Occipital lobe (tissue), 2 donors: ENCODE results near the gene SMOC2. TPM values are rescaled to one million over a fixed set of nuclear protein-coding genes. Genes with fewer than 3 reads are reported as not detected.

ENCODE experiments used
- DNase-seq: peaks from one replicate; lab custom pipeline; 2025; lab: John Stamatoyannopoulos, UW
- total RNA-seq: library from RNA; depleted of rRNA; stranded (reverse); fragments of >200 nt; gene quantifications from one replicate; pipeline ENCODE4 v1.2.3, GENCODE V29; 2014

SMOC2 gene
- total RNA-seq, 1 donor from 2014 or later = 1.2 TPM

DNA sequence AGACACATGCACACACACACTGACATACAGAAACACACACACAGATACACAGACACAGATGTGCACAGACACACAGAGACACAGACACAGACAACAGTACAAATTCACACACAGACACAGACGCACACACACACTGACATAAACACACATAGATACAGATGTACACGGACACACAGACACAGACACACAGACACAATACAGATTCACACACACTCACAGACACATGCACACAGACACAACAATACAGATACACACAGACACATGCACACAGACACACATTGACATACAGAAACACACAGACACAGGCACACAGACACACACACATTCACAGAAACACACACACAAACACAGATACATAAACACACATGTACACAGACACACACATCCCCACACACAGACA lies 183.6 kb downstream of the SMOC2 start:
- DNase-seq = no peak

DNA sequence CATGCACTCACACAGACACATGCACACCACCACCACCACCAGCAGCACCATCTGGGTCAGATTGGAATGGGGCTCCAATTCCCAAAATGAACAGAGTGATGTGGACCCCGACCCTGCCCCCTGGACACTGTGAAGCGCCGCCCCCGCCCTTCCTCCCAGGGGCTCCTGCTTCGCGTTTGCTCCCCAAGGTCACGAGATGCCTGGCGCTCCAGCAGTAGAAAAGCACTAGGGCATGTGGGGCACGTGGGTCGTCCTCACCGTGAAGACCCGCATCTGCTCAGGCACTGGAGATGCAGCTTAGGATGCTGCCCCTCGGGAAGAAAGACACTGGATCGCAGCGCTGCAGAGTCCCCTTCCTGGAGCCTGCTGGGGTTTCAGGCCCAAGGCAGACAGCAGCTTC lies 184.0 kb downstream of the SMOC2 start:
- no peak for DNase-seq

DNA sequence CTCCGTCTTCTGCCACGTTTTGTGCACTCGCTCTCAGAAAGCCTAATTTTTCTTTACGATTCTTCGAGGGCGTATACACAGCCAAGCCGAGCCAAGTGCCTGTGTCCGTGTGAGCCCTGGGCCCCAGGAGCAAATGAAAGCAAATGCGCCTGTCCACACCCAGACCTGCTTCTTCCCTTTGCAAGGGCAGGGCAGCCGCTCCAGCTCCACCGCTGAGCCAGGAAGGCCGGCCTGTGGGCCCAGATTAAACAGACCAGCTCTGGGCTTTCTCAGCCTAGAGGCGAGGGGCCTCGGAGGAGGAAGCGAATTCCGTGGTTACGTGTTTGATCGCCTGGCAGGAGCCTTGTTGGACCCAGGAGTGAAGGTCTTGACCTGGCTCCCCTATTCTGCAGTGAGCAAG lies 184.6 kb downstream of the SMOC2 start:
- DNase-seq = no peak

DNA sequence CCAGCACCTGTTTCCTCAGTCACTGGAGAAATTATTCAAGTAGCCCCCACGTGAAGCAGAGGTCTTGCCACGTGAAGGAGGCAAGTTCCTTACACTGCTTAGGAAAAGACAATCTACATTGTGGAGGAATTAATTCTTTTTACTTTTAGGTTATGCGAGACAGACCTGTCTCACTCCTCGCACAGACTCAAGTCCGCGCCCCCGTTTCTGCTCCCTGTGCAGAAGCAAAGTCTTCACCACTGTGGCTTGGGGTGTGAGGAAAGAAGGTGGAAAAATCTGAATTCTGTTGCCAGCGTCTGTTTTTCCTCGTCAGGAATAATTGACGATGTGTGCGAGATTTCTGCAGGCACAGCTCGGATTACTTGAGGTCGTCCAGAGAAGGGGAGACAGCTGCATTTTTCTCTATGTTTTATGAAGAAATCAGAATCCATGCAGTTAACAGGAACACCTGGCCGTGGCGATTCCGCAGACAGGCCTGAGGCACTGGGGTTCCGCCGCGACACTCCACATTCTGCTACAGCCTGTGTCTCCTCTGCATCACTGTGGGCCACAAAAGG lies 185.1 kb downstream of the SMOC2 start:
- DNase-seq = no peak

DNA sequence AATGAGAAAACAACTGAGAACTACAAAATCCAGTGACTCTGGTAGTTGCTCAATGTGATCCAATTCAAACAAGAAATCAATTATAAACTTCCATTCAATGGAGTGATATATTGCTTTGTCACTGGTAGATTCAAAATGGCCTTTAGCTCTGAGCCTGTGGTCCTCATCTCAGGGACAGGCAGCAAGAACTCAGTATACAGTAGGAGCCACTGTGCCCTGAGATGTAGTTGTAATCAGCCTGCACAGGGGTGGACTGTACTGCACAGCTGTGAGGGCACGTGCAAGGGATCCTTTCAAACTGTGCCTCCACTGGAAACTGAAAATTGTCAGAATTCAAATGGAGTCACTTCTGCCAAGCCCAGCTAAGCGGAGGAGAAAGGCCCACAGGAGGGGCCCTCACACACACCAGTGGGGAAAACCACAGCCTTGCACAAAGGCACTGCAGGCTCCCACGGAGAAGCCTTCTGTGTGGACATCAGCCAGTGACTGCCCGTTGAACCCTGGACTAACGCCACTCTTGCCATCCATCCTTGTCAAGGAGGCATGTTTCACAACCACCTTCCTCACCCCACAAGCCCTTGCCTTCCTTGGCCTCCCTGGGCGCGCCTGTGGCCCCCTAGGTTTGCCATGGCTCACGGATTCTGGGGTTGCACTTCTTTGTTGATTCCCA lies 186.7 kb downstream of the SMOC2 start:
- DNase-seq = no peak

DNA sequence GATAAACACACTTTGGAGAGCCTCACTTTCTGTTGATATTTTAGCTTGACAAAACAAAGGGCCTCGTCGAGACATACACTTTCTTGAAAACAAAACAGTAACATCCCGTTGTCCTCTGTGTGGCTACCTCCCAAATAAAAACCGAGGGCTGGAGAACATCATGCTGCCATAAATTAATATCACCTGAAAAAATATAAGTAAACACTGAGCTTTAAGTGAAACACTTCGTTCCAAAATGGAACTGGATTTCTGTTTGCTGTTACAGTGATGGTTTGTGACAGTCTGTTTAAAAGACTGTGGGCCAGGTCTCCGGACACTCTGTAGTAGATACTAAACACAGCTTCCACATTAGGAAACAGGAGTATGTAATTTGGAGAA lies 187.2 kb downstream of the SMOC2 start:
- DNase-seq = no peak

DNA sequence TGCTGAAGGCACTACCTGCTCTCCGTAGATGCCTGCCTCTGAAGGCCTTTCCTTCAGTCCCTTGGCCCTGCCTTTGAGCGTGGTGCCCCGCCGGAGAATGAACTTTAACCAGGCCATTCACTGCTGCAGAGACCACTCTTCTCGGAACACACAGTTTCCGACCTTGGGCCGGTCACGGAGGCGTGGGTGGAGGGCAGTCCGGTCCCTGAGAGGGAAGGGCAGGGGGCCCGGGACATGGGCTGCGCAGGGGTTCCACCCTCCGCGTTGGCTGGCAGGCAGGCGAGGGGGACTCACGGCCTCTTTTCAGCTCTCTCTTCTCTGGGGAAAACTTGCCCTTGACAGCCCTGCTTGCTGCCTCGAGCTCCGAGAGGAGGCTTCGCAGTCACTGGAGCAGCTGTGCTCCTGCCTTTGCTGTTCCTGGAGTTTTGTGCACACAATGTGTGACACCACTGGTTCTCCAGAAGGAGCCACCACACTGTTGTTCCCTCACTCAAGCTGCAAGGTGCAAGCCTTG lies 187.8 kb downstream of the SMOC2 start:
- DNase-seq = no peak

DNA sequence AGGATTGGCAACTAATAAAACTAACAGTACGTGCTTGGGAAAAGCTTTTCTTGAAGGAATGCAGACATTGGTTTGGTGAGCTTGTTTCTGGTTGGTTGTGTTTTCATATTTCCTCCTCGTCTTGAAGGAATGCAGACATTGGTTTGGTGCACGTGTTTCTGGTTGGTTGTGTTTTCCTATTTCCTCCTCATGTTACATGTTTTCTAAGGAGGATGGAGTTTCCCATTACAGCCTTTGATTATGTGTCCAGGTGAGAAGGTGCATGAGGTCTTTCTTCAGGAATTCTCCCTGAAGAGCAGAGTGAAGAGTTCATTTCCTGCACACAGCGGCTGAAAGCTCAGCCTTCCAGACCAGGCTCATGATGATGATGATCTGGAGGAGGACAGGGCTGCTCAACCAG lies 190.6 kb downstream of the SMOC2 start:
- no peak for DNase-seq

DNA sequence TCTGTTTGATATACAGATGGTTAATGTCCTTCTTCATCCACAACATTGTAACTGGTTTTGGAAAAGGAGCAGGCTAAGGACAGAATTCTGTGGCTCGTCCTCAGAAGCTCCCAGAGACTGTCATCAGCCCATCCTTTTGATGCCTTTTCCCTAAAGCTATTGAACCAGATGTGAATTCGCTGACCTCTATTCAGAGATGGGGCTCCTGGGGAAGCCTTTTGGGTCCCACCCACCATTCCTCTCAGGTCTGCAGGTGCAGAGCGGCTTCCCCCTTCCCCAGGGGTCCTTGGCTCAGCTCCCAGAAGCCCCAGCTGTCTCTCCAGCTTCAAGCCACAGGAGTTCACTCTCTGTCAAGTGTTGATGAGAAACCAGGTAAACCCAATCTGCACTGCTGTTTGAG lies 191.7 kb downstream of the SMOC2 start:
- DNase-seq = no peak

DNA sequence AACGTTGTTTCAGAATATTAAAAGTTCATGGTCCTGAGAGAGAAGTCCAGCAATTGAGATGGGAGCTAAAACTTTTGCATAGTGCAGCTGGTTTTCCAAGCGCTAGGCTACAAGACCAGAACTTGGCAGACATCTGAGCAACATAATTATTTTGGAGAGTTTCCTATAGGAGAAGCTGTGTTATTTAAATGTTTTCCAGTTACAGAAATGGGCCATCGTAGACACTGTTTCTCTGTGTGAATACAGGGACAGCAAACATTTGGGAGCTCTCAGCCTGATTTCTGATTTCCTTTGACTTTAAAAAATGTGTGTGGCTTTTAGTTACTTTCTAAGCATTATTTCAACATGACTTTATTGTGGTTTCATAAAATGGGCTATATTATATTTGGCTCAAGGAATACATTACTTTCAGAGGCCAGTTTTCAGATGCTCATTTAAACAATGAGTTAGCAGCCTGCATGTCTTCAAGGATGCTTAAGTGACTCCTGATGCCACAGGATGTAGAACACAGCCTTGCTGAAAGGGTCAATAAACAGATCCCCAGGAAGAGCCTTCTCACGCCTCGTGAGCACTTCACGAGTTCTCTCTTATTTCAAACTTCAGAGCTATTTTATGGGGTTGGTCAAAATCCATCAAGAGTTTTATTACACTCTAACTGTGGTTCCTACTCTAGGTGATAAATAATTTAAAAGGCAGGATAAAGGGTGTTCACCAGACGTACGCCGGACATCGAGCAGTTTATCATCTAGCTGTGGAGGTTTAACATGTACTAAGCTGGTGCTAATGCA lies 193.8 kb downstream of the SMOC2 start:
- DNase-seq = no peak

DNA sequence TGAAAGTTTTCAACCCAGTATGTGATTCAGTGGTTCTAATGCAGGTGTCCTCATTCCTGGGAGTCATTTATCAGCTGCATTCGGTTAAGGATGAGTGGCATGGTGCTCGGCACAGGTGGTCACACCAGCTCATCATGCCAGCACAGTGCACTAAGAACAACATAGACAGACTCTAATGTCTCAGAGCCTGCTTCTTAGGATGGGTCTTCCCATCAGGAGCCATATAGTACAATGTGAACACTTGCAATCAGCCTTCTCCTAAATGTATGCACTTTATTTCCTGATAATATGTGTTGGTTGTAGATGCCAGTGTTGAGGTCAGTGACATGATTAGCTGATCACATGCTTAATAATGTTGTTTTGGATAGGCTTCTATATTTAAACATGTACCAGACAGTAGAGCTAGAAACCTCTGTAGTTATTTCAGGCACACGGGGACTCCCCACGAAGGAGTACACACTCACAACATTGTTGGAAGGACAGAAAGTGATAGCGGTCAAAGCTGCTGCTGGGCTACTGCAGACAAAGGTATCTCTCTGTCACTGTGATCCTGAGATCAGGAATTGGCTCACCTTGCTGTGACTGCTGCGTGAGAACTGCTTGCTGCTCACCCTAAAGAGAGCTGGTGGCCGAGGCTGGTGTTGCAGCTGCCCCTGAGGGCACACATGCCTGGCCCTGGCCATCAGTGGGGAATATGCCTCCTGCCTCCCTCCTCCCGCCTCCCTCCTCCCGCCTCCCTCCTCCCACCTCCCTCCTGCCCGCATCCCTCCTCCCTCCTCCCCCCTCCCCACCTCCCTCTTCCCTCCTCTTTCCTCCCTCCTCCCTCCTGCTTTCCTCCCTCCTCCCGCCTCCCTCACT lies 195.4 kb downstream of the SMOC2 start:
- DNase-seq = no peak

DNA sequence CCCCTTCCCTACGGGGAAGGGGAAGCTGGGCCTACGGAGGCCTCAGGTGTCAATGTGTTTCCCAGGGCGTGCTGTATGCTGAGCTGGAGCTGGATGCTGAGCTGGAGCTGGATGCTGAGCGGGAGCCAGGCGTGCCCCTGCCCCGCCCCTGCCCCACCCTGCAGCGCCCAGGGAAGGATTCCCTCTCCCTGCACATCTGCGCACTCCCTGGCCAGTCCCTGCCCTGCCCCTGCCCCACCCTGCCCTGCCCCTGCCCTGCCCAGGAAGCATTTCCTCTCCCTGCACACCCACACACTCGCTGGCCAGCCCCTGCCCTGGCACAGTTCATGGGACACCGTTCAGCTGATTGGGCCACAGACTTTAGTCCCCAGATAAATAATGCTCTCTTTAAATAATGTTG lies 196.8 kb downstream of the SMOC2 start:
- DNase-seq = no peak

DNA sequence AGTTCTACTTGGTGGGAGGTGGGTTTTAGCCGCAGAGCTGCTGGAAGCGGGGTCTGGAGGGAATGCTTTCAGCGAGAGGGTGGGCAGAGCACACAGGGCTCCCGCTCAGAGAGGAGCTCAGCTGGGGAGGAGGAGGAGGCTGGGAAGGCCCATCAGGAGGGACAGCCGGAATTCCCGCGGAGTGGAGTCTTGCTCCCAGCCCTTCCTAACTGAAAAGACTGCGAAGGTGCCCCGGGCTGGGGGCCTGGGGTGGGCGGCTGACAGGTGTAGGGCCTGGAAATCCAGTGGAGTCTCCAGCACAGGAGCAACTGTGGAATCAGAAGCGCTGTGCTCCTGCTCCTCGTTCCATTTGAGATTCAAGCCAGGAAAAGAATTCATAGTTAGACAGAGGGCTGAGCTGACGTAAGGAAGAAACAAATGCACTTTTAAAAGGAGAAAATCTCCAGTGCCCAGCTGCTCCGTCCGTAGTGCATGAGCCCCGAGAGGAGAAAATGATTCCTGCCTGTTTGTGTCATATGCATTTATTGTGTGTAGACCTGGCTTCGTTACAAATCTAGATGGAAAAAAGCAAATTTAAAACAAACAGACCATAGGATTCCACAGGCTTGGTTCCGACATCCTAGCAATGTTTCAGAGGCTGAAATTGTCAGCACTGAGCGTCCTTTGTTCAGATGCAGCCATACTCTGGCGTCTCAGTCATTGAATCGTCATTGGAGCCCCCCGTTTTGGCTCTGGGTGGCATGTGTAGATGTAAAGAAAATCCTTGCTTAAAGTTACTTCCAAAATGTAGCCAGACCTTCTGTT lies 197.7 kb downstream of the SMOC2 start:
- no peak for DNase-seq

DNA sequence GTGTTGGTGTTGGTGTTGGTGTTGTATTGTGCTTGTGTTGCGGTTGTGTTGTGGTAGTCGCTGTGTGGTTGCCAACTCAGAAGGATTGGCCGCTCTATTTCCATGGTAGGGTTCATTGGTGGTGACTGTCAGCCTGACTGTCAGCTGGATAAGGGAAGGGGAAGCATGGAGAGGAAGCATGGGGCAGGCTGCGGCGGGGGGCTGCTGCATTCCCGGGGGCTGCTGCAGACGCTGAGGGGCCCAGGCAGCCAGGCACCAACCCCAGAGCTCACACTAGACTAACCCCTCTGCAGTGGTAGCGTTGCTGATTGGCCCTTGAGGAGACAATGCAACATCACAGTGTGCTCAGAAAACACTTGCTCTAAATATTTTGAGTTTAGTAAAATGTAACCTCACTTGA lies 199.2 kb downstream of the SMOC2 start:
- no peak for DNase-seq

DNA sequence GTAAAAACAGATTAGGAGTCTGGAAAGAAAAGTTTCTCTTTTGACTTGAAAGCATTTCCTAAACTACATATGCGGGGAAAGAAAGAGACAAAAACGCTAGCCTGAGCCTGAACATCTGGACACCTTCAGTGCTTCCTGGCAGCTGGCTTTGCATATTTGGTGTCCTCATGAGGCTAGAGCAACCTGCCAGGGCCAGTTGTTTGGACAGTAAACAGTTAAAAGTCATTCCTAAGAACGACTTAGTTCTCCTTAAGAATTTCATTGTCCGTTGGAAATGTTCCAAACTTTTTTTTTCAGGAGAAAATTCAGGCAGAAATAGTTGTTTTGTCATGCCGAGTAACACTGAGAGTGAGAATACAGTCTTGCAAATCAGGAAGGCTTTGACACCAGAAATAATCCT lies 199.8 kb downstream of the SMOC2 start:
- DNase-seq = no peak

DNA sequence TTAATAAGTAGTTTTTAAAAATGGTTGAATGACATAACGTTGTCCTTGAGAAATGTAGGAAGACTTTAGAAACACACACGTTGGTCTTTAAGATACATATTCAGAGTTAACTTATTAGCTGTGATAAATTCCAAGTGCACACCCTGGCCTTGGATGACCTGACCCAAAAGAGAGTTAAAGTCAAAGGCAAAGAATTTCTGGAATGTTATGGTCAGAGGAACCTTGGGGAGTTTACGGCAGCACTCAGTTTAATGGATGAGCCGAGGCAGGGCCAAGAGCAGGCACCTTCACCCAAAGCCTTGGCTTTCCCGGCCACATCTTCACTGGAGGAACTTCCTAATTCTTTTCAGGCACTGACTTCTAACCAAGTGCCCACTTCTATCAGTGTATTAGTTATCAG lies 200.5 kb downstream of the SMOC2 start:
- DNase-seq = no peak

DNA sequence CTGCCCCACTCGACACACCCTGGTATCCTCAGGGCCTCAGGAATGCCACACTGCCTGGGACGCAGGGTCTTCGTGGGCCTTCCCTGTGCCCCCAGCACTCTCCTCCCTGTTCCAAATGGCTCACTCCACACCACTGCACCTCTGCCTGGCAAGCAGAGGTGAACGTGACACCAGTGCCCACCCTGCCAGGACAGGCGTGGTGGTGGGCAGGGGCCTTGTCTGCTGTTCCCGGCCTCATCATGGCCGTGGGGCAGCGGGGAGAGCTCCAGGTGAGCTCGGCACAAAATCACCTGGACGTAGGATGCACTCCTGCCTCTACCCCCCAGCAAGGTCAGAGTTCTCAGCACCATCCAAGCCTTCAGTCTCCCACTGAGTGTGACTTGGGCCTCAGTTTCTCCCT lies 202.4 kb downstream of the SMOC2 start:
- no peak for DNase-seq

DNA sequence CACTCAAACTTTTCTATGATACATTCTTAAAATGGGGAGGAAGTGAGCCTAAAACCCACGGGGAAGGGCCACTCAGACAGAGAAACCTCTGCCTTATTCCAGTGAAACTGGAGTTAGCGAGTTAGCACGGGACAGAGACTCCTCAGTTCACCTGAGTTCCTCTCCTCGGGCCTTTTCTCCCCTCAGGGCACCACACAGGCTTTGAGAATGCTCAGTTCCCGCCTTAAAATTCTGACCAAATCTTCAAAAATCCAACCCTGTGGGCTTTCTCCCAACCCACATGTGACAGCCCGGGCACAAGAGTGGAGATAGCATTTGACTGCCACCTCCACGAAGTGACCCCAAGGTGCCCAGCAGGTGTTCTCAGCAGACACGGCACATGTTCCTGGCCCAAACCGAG lies 204.3 kb downstream of the SMOC2 start:
- no peak for DNase-seq

DNA sequence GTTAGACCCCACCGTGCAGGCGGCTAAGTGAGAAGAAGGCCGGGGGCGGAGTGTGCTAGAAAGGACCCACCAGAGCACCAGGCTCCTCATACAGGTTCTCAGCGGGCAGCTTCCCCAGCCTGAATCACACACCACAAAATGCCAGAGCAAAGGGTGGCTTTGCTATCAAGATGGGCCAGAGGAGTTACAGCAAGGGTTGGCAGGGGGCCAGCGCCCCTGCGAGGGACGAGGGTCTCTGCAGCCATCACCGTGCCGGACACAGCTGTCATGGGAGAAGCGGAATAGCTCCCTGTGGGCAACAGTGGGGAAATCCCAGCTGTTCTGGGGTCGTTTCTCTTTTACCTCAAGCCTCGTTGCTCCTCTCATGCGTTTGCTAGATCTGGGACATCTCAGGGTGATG lies 206.3 kb downstream of the SMOC2 start:
- no peak for DNase-seq

DNA sequence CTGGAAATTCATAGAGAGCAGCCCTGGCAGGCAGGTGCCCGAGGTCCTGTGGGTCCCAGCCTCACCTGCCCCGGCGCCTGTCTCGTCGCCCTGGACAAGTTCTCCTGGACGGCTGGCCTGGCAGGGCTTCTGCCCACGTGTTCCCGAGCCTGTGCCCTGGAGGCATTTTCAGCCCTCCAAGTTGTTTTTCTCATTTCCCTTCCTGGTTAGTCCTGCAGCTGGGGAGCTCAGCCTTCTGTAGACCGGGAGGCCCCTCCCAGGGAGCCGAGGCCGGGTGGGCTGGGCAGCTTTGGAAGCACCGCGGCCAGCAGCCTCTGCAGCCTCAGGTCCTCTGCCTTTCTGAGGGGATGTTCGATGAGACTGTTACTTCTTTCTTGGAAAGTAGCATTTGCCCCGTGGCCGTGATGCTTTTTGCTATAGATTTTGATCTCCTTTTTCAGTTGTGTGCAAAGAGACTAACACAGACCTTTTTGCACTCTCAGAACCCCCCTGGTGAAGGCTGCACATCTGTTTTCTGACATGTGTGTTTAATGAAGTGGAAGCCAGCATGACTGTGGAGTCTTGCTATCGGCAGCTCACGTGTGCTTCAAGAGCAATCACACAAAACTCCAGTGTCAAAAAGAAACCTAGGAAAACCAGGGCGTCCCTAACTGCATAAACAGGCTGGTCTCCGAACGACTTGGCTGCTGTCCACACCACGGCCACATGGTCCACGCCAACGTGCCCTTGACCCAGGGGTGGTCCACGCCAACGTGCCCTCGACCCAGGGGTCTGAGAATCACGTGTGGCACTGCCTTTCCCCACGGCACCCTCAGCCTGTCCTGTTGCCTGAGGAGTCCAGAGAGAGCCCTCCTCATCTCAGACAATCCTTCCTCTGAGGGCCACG lies 207.5 kb downstream of the SMOC2 start:
- no peak for DNase-seq
